ENCODE results near the gene SKIC8.
"Not testable (repeated sequence)": the region's sequence is repeated elsewhere in the genome, so short reads cannot be mapped to it uniquely, and the experiment has no call there.

SKIC8 gene

DNA sequence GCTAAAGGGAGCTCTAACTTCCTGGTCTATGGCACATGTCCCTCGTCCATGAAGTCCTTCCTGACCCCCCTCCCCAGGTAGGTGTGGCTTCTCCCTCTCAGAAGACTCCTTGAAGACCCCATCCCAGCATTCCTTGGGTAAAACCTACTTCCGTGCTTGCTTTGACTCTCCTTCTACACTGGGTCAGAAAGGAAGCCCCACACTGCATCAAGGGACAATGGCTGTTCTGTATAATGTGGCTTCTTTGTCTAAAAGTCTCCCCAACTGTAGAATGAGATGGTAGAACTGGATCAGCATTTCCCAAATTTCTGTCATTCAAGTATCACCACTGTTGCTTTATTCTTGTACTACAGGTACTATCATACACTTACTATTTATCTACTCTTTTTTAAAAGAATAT is 38.9 kb downstream of the SKIC8 start:
- H3K36me3 ChIP-seq (ENCODE audit: control insufficient read depth, insufficient read depth, low read length), result no peaks in the 10 kb centered on the region
- H3K9ac ChIP-seq (ENCODE audit: low read length), result no peak overlapping the region
- no peaks in the 10 kb centered on the region for H3K27me3 ChIP-seq (ENCODE audit: control insufficient read depth, insufficient read depth, low read length)
- H3K27ac ChIP-seq (ENCODE audit: low read depth, low read length), result no peak overlapping the region
- peaks cover 4% of the 10 kb centered on the region for H3K4me1 ChIP-seq (ENCODE audit: control insufficient read depth, insufficient read depth, low read length)
- H3K4me3 ChIP-seq (ENCODE audit: low read length), result no peak overlapping the region

GRCh38 chr15:78259232-78259631 is 40.2 kb downstream of the SKIC8 start:
- Histone ChIP-seq H3K9ac (ENCODE audit: low read length) (no peak overlapping the region), H3K36me3 (ENCODE audit: control insufficient read depth, insufficient read depth, low read length) (no peaks in the 10 kb centered on the region), H3K27me3 (ENCODE audit: control insufficient read depth, insufficient read depth, low read length) (no peaks in the 10 kb centered on the region), H3K4me1 (ENCODE audit: control insufficient read depth, insufficient read depth, low read length) (no peaks in the 10 kb centered on the region), H3K4me3 (ENCODE audit: low read length) (no peak overlapping the region), H3K27ac (ENCODE audit: low read depth, low read length) (no peak overlapping the region)

DNA sequence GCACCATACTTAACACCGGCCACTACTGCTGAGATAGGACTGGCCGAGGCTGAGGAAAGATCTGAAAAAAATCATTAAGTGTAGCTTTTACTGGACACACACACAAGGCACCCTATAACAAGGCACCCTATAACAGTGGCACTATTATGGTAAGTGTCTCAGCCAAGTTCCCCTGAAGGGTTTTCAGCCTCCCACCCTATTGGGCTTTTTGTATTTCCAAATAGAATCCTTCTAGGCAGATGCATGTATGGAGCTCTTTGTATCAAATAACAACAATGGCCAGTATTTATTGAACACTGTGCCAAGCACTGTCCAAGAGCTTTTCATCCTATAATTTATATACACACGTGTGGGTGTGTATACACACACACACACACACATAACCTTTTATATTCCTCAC is 41.7 kb downstream of the SKIC8 start:
- Histone ChIP-seq H3K27me3 (ENCODE audit: control insufficient read depth, insufficient read depth, low read length) (no peaks in the 10 kb centered on the region), H3K36me3 (ENCODE audit: control insufficient read depth, insufficient read depth, low read length) (no peaks in the 10 kb centered on the region), H3K9ac (ENCODE audit: low read length) (no peak overlapping the region), H3K4me3 (ENCODE audit: low read length) (no peak overlapping the region), H3K4me1 (ENCODE audit: control insufficient read depth, insufficient read depth, low read length) (no peaks in the 10 kb centered on the region), H3K27ac (ENCODE audit: low read depth, low read length) (no peak overlapping the region)

DNA sequence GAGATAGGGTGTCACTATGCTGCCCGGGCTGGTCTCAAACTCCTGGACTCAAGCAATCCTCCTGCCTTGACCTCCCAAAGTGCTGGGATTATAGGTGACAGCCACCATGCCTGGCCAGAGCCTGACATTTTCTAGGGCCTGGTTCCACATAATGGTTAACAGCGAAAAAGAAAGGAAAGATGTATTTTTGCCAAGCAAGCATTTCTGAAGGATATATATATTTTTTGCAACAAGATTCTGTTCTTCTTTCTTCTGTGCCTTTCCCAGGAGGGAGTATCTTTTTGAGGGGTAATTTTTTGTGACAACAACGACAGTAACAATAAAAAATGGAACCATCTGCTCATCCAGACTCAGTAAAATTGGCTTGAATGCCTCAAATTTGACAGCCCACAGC is 43.4 kb downstream of the SKIC8 start:
- no peaks in the 10 kb centered on the region for H3K36me3 ChIP-seq (ENCODE audit: control insufficient read depth, insufficient read depth, low read length)
- no peaks in the 10 kb centered on the region for H3K27me3 ChIP-seq (ENCODE audit: control insufficient read depth, insufficient read depth, low read length)
- H3K9ac ChIP-seq (ENCODE audit: low read length), result no peak overlapping the region
- no peaks in the 10 kb centered on the region for H3K4me1 ChIP-seq (ENCODE audit: control insufficient read depth, insufficient read depth, low read length)
- H3K27ac ChIP-seq (ENCODE audit: low read depth, low read length), result no peak overlapping the region
- H3K4me3 ChIP-seq (ENCODE audit: low read length), result no peak overlapping the region

- no peaks in the 10 kb centered on the region for H3K36me3 ChIP-seq (ENCODE audit: control insufficient read depth, insufficient read depth, low read length)
- H3K4me3 ChIP-seq (ENCODE audit: low read length), result no peak overlapping the region
- H3K9ac ChIP-seq (ENCODE audit: low read length), result no peak overlapping the region
- no peaks in the 10 kb centered on the region for H3K27me3 ChIP-seq (ENCODE audit: control insufficient read depth, insufficient read depth, low read length)
- no peak overlapping the region for H3K27ac ChIP-seq (ENCODE audit: low read depth, low read length)
- no peaks in the 10 kb centered on the region for H3K4me1 ChIP-seq (ENCODE audit: control insufficient read depth, insufficient read depth, low read length)
Observed at GRCh38 chr15:78255421-78256043, 43.9 kb downstream of the SKIC8 start.

- H3K4me3 ChIP-seq (ENCODE audit: low read length), result no peak overlapping the region
- no peak overlapping the region for H3K9ac ChIP-seq (ENCODE audit: low read length)
- H3K27me3 ChIP-seq (ENCODE audit: control insufficient read depth, insufficient read depth, low read length), result no peaks in the 10 kb centered on the region
- H3K27ac ChIP-seq (ENCODE audit: low read depth, low read length), result no peak overlapping the region
- no peaks in the 10 kb centered on the region for H3K36me3 ChIP-seq (ENCODE audit: control insufficient read depth, insufficient read depth, low read length)
- no peaks in the 10 kb centered on the region for H3K4me1 ChIP-seq (ENCODE audit: control insufficient read depth, insufficient read depth, low read length)
Observed at GRCh38 chr15:78251136-78251535, 48.3 kb downstream of the SKIC8 start.

GRCh38 chr15:78249131-78249530 is 50.3 kb downstream of the SKIC8 start:
- H3K27ac ChIP-seq (ENCODE audit: low read depth, low read length), result no peak overlapping the region
- H3K36me3 ChIP-seq (ENCODE audit: control insufficient read depth, insufficient read depth, low read length), result no peaks in the 10 kb centered on the region
- no peak overlapping the region for H3K4me3 ChIP-seq (ENCODE audit: low read length)
- no peaks in the 10 kb centered on the region for H3K4me1 ChIP-seq (ENCODE audit: control insufficient read depth, insufficient read depth, low read length)
- H3K9ac ChIP-seq (ENCODE audit: low read length), result no peak overlapping the region
- no peaks in the 10 kb centered on the region for H3K27me3 ChIP-seq (ENCODE audit: control insufficient read depth, insufficient read depth, low read length)

DNA sequence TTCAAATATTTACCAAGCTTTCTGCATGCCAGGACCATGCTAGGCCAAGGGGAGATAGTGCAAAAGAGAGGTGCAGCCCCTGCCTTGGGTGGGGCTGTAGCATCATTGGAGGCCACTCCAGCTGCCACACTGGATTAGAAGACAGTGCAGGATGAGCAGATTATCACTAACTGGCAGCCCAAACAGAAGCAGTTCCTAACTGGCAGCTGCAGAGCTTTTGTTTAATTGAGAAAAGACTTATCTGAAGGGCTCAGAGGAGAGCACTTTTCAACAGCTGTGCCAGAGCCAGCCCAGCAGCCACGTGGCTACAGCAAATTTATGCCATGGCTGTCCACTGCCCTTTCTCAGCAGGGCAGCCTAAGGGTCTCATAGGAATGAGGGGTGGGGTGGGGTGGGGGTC is 51.5 kb downstream of the SKIC8 start:
- Histone ChIP-seq H3K4me1 (ENCODE audit: control insufficient read depth, insufficient read depth, low read length) (no peaks in the 10 kb centered on the region), H3K9ac (ENCODE audit: low read length) (no peak overlapping the region), H3K36me3 (ENCODE audit: control insufficient read depth, insufficient read depth, low read length) (no peaks in the 10 kb centered on the region), H3K4me3 (ENCODE audit: low read length) (no peak overlapping the region), H3K27ac (ENCODE audit: low read depth, low read length) (no peak overlapping the region), H3K27me3 (ENCODE audit: control insufficient read depth, insufficient read depth, low read length) (no peaks in the 10 kb centered on the region)

DNA sequence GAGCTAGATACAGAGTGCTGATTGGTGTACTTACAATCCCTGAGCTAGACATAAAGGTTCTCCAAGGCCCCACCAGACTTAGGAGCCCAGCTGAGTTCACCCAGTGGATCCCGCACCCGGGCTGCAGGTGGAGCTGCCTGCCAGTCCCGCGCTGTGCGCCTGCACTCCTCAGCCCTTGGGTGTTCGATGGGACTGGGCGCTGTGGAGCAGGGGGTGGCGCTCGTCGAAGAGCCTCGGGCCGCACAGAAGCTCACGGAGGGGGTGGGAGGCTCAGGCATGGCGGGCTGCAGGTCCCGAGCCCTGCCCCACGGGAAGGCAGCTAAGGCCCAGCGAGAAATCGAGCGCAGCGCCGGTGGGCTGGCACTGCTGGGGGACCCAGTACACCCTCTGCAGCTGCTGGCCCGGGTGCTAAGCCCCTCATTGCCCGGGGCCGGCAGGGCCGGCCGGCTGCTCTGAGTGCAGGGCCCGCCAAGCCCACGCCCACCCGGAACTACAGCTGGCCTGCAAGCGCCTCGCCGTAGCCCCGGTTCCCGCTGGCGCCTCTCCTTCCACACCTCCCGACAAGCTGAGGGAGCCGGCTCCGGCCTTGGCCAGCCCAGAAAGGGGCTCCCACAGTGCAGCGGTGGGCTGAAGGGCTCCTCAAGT is 53.3 kb downstream of the SKIC8 start:
- H3K9ac ChIP-seq (ENCODE audit: low read length); H3K27me3 ChIP-seq (ENCODE audit: control insufficient read depth, insufficient read depth, low read length); H3K4me1 ChIP-seq (ENCODE audit: control insufficient read depth, insufficient read depth, low read length); H3K27ac ChIP-seq (ENCODE audit: low read depth, low read length); H3K4me3 ChIP-seq (ENCODE audit: low read length); H3K36me3 ChIP-seq (ENCODE audit: control insufficient read depth, insufficient read depth, low read length): not testable (repeated sequence)

DNA sequence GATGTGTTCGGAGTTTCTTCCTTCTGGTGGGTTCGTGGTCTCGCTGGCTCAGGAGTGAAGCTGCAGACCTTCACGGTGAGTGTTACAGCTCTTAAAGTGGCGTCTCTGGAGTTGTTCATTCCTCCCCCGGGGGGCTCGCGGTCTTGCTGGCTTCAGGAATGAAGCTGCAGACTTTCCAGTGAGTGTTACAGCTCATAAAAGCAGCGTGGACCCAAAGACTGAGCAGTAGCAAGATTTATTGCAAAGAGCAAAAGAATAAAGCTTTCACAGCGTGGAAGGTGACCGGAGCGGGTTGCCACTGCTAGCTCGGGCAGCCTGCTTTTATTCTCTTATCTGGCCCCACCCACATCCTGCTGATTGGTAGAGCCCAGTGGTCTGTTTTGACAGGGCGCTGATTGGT is 54.0 kb downstream of the SKIC8 start:
- H3K27me3 ChIP-seq (ENCODE audit: control insufficient read depth, insufficient read depth, low read length); H3K9ac ChIP-seq (ENCODE audit: low read length); H3K36me3 ChIP-seq (ENCODE audit: control insufficient read depth, insufficient read depth, low read length); H3K4me1 ChIP-seq (ENCODE audit: control insufficient read depth, insufficient read depth, low read length); H3K4me3 ChIP-seq (ENCODE audit: low read length); H3K27ac ChIP-seq (ENCODE audit: low read depth, low read length): not testable (repeated sequence)

DNA sequence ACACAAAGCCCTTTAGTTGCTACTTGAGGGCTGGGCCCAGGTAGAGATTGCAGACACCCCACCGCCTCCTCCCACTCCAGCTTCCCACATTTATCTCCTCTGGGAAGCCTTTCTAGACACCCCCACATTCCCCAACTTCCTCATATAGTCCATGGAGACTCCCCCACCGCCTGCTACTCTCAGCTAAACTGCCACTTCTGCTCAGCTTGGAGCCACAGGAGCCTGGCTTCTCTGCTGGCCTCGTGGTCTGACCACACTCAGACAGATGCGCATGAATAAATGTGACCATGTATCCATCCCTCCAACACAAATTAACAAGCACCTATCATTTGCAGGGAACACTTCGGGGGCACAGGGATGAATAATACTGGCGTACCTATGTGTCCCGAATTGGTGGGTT is 54.5 kb downstream of the SKIC8 start:
- no peak overlapping the region for H3K9ac ChIP-seq (ENCODE audit: low read length)
- H3K4me1 ChIP-seq (ENCODE audit: control insufficient read depth, insufficient read depth, low read length), result no peaks in the 10 kb centered on the region
- H3K27me3 ChIP-seq (ENCODE audit: control insufficient read depth, insufficient read depth, low read length), result no peaks in the 10 kb centered on the region
- H3K27ac ChIP-seq (ENCODE audit: low read depth, low read length), result no peak overlapping the region
- H3K36me3 ChIP-seq (ENCODE audit: control insufficient read depth, insufficient read depth, low read length), result no peaks in the 10 kb centered on the region
- no peak overlapping the region for H3K4me3 ChIP-seq (ENCODE audit: low read length)

GRCh38 chr15:78244101-78244500 is 55.3 kb downstream of the SKIC8 start:
- Histone ChIP-seq H3K4me3 (ENCODE audit: low read length) (no peak overlapping the region), H3K36me3 (ENCODE audit: control insufficient read depth, insufficient read depth, low read length) (no peaks in the 10 kb centered on the region), H3K4me1 (ENCODE audit: control insufficient read depth, insufficient read depth, low read length) (no peaks in the 10 kb centered on the region), H3K27me3 (ENCODE audit: control insufficient read depth, insufficient read depth, low read length) (no peaks in the 10 kb centered on the region), H3K9ac (ENCODE audit: low read length) (no peak overlapping the region), H3K27ac (ENCODE audit: low read depth, low read length) (no peak overlapping the region)

GRCh38 chr15:78243491-78243941 is 55.9 kb downstream of the SKIC8 start:
- Histone ChIP-seq H3K27me3 (ENCODE audit: control insufficient read depth, insufficient read depth, low read length) (no peaks in the 10 kb centered on the region), H3K4me1 (ENCODE audit: control insufficient read depth, insufficient read depth, low read length) (no peaks in the 10 kb centered on the region), H3K27ac (ENCODE audit: low read depth, low read length) (no peak overlapping the region), H3K36me3 (ENCODE audit: control insufficient read depth, insufficient read depth, low read length) (no peaks in the 10 kb centered on the region), H3K4me3 (ENCODE audit: low read length) (no peak overlapping the region), H3K9ac (ENCODE audit: low read length) (no peak overlapping the region)
